LHCN-M2 (cell line): Measurements from ENCODE around the gene IKZF1. TPM values are rescaled to one million over a fixed set of nuclear protein-coding genes. Genes with fewer than 3 reads are reported as not detected.

Source experiments
- DNase-seq: peaks from one replicate; pipeline ENCODE4 v3.0.0-alpha.2; 2012; ENCODE audit warnings: low read depth
- total RNA-seq: library from RNA; depleted of rRNA; stranded (reverse); fragments of >200 nt; gene quantifications from 2 replicates; pipeline ENCODE4 v1.2.3, GENCODE V29; 2014

Gene IKZF1
- total RNA-seq, 1 experiment from 2014 or later = not detected

GRCh38 chr7:50353894-50354595, 49.5 kb downstream of the IKZF1 start:
- no peak for DNase-seq

GRCh38 chr7:50355817-50356178, 51.3 kb downstream of the IKZF1 start:
- no peak for DNase-seq

GRCh38 chr7:50356212-50356944, 51.9 kb downstream of the IKZF1 start:
- DNase-seq = no peak

GRCh38 chr7:50356945-50357268, 52.4 kb downstream of the IKZF1 start:
- DNase-seq = no peak

- no peak for DNase-seq
Measured at GRCh38 chr7:50357426-50357825, 52.9 kb downstream of the IKZF1 start.

- no peak for DNase-seq
Measured at GRCh38 chr7:50358041-50358705, 53.7 kb downstream of the IKZF1 start.

- no peak for DNase-seq
Measured at GRCh38 chr7:50358779-50359178, 54.3 kb downstream of the IKZF1 start.

- no peak for DNase-seq
Measured at GRCh38 chr7:50359258-50359994, 54.9 kb downstream of the IKZF1 start.

- DNase-seq = peak; percentile 13
Measured at GRCh38 chr7:50359995-50360925, 55.7 kb downstream of the IKZF1 start.

- DNase-seq = no peak
Measured at GRCh38 chr7:50362142-50362541, 57.6 kb downstream of the IKZF1 start.

- no peak for DNase-seq
Measured at GRCh38 chr7:50362712-50363282, 58.3 kb downstream of the IKZF1 start.

- DNase-seq = no peak
Measured at GRCh38 chr7:50363327-50364060, 59.0 kb downstream of the IKZF1 start.

- DNase-seq = no peak
Measured at GRCh38 chr7:50364645-50365044, 60.1 kb downstream of the IKZF1 start.

- no peak for DNase-seq
Measured at GRCh38 chr7:50366311-50366710, 61.8 kb downstream of the IKZF1 start.

GRCh38 chr7:50367100-50367499, 62.6 kb downstream of the IKZF1 start:
- DNase-seq = no peak

- no peak for DNase-seq
Measured at GRCh38 chr7:50367570-50367969, 63.1 kb downstream of the IKZF1 start.

- DNase-seq = no peak
Measured at GRCh38 chr7:50368366-50368765, 63.9 kb downstream of the IKZF1 start.

- peak; percentile 18 for DNase-seq
Measured at GRCh38 chr7:50369143-50370026, 64.9 kb downstream of the IKZF1 start.

GRCh38 chr7:50370884-50371283, 66.4 kb downstream of the IKZF1 start:
- no peak for DNase-seq
